Parathyroid adenoma (tissue), 2 donors: ENCODE data around the gene TLCD3A.

ENCODE experiments used
- H2AFZ ChIP-seq: fragments of 300-600 bp; sonication (generic); one replicate; pipeline ENCODE4 v1.7.0; 2017; ENCODE audit warnings: antibody characterized with exemption, mild to moderate bottlenecking
- H3K27ac ChIP-seq: fragments of 300-600 bp; sonication (generic); one replicate; pipeline ENCODE4 v1.7.0; 2017
- H3K27me3 ChIP-seq: fragments of 300-600 bp; sonication (generic); one replicate; pipeline ENCODE4 v1.7.0; 2017; ENCODE audit warnings: low read length; ENCODE audit not compliant: control insufficient read depth, insufficient read depth
- H3K36me3 ChIP-seq: fragments of 300-600 bp; sonication (generic); one replicate; pipeline ENCODE4 v1.7.0; 2017; ENCODE audit warnings: low read length; ENCODE audit not compliant: control insufficient read depth, insufficient read depth
- H3K4me1 ChIP-seq: fragments of 300-600 bp; sonication (generic); one replicate; pipeline ENCODE4 v1.7.0; 2017; ENCODE audit warnings: control low read depth
- H3K4me2 ChIP-seq: fragments of 300-600 bp; sonication (generic); one replicate; pipeline ENCODE4 v1.7.0; 2017; ENCODE audit warnings: low read length
- H3K4me3 ChIP-seq: fragments of 300-600 bp; sonication (generic); one replicate; pipeline ENCODE4 v1.7.0; 2017; ENCODE audit warnings: low read depth, low read length
- H3K79me2 ChIP-seq: fragments of 300-600 bp; sonication (generic); one replicate; pipeline ENCODE4 v1.7.0; 2017; ENCODE audit warnings: control low read depth
- H3K9ac ChIP-seq: fragments of 300-600 bp; sonication (generic); one replicate; pipeline ENCODE4 v1.7.0; 2017; ENCODE audit warnings: mild to moderate bottlenecking
- H3K9me3 ChIP-seq: fragments of 300-600 bp; sonication (generic); one replicate; pipeline ENCODE4 v1.7.0; 2017; ENCODE audit warnings: low read length; ENCODE audit not compliant: control insufficient read depth
- CTCF ChIP-seq: fragments of 300-600 bp; sonication (generic); IDR thresholded peaks from one replicate; pipeline ENCODE4 v1.7.0; 2017; ENCODE audit warnings: antibody characterized with exemption, mild to moderate bottlenecking
- donor health status: primary hyperparathyroidism.

The TLCD3A gene

DNA sequence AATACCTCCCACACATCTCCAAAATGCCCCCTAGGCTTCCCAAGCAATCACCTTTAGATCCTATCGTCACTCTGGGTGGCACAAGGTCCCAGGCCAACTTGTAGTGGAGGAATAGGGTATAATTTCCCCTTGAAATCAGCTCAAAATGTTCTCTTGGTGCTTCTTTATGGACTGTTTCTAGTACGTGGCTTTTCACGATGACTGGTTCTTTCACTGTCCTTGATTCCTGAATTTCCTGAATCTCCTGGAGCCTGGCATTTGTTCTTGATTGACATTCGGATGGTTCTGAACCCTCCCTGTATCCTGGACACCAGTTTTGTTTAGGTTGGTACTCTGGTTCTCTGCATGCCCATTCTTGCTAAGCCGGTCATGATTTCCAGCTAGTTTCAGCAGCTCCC is 10.9 kb upstream of the TLCD3A start:
- Histone ChIP-seq H3K79me2 (no peaks in the 10 kb centered on the region), H3K9ac (no peak overlapping the region), H3K36me3 (no peaks in the 10 kb centered on the region), H3K9me3 (no peaks in the 10 kb centered on the region), H2AFZ (no peak overlapping the region), H3K4me1 (no peaks in the 10 kb centered on the region), H3K4me3 (no peak overlapping the region), H3K27ac (no peak overlapping the region), H3K27me3 (no peaks in the 10 kb centered on the region), H3K4me2 (no peak overlapping the region)
- TF ChIP-seq CTCF, result no peak

- Histone ChIP-seq H3K27ac (no peak overlapping the region), H3K79me2 (no peaks in the 10 kb centered on the region), H3K4me1 (no peaks in the 10 kb centered on the region), H3K9ac (no peak overlapping the region), H3K36me3 (no peaks in the 10 kb centered on the region), H3K4me2 (no peak overlapping the region), H3K27me3 (no peaks in the 10 kb centered on the region), H3K4me3 (no peak overlapping the region), H2AFZ (no peak overlapping the region), H3K9me3 (no peaks in the 10 kb centered on the region)
- TF ChIP-seq CTCF, result no peak
Observed at GRCh38 chr17:725084-725483, 7.3 kb upstream of the TLCD3A start.

DNA sequence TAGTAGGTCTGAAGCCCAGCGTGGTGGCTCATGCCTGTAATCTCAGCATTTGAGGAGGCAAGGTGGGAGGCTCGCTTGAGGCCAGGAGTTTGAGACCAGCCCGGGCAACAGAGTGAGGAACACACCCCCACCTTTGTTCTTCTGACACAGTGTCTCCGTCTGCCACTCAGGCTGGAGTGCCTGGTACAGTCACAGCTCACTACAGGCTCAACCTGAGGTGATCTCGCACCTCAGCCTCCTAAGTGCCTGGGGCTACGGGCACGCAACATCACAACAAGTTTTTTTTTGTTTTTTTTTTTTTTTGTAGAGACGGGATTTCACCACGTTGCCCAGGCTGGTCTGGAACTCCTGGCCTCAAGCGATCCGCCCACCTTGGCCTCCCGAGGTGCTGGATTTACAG is 6.7 kb upstream of the TLCD3A start:
- no peak for TF ChIP-seq CTCF
- Histone ChIP-seq H3K36me3 (no peaks in the 10 kb centered on the region), H3K9ac (no peak overlapping the region), H2AFZ (no peak overlapping the region), H3K79me2 (no peaks in the 10 kb centered on the region), H3K4me3 (no peak overlapping the region), H3K9me3 (no peaks in the 10 kb centered on the region), H3K4me1 (no peaks in the 10 kb centered on the region), H3K4me2 (no peak overlapping the region), H3K27me3 (no peaks in the 10 kb centered on the region), H3K27ac (no peak overlapping the region)

GRCh38 chr17:726271-726919 is 6.0 kb upstream of the TLCD3A start:
- TF ChIP-seq CTCF, result no peak
- no peak overlapping the region for H3K9ac ChIP-seq
- no peak overlapping the region for H3K4me3 ChIP-seq
- no peaks in the 10 kb centered on the region for H3K9me3 ChIP-seq
- H3K27ac ChIP-seq, result no peak overlapping the region
- no peak overlapping the region for H2AFZ ChIP-seq
- H3K36me3 ChIP-seq, result no peaks in the 10 kb centered on the region
- no peak overlapping the region for H3K4me2 ChIP-seq
- H3K79me2 ChIP-seq, result no peaks in the 10 kb centered on the region
- no peaks in the 10 kb centered on the region for H3K4me1 ChIP-seq
- no peaks in the 10 kb centered on the region for H3K27me3 ChIP-seq

- no peak for TF ChIP-seq CTCF
- peaks cover 4% of the 10 kb centered on the region for H3K4me1 ChIP-seq
- no peak overlapping the region for H2AFZ ChIP-seq
- H3K9me3 ChIP-seq, result no peaks in the 10 kb centered on the region
- H3K4me3 ChIP-seq, result no peak overlapping the region
- no peaks in the 10 kb centered on the region for H3K27me3 ChIP-seq
- H3K36me3 ChIP-seq, result no peaks in the 10 kb centered on the region
- H3K4me2 ChIP-seq, result no peak overlapping the region
- no peak overlapping the region for H3K27ac ChIP-seq
- no peak overlapping the region for H3K9ac ChIP-seq
- no peaks in the 10 kb centered on the region for H3K79me2 ChIP-seq
Observed at GRCh38 chr17:728911-729310, 3.5 kb upstream of the TLCD3A start.
